Thyroid gland (tissue), 4 donors: ENCODE data around the gene PLIN1.

Experiments used
- POLR2A ChIP-seq, 2 donors: fragments of 450-650 bp; IDR thresholded peaks; one replicate each; pipeline ENCODE4 v1.6.1; 2017; ENCODE audit warnings: antibody characterized with exemption in 2 of 2, mild to moderate bottlenecking in 2 of 2, moderate library complexity in 1 of 2
- TF ChIP-seq, protein P1 (sequence below), 6 experiments: fragments of 200-600 bp in 3 of 6; fragments of 450-650 bp in 3 of 6; sonication (generic) in 3 of 6; IDR thresholded peaks; one replicate each; pipeline ENCODE4 v1.5.1; 2016 to 2019; ENCODE audit warnings: antibody characterized with exemption in 6 of 6, mild to moderate bottlenecking in 2 of 6, inconsistent platforms in 1 of 6, moderate library complexity in 1 of 6

DNA sequence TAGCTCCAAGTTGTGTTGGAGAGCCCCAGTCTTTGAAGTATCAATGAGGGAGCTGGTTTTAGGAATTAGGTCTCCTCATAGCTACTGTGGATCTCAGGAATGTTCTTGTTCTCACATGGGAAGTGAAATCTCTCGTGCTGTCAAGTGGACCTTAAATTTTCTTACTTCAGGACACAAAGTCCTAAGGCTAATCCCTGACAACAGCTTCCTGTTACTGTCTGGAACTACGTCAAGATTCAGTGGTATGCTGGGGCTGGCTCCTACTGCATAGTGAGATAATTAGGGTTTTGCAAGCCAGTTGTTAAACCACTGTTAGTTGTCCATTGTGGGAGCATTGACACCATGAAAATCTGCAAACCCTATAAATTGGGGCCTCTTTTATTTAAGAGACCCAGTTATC is 49.1 kb upstream of the PLIN1 start:
- TF ChIP-seq, protein P1, sequence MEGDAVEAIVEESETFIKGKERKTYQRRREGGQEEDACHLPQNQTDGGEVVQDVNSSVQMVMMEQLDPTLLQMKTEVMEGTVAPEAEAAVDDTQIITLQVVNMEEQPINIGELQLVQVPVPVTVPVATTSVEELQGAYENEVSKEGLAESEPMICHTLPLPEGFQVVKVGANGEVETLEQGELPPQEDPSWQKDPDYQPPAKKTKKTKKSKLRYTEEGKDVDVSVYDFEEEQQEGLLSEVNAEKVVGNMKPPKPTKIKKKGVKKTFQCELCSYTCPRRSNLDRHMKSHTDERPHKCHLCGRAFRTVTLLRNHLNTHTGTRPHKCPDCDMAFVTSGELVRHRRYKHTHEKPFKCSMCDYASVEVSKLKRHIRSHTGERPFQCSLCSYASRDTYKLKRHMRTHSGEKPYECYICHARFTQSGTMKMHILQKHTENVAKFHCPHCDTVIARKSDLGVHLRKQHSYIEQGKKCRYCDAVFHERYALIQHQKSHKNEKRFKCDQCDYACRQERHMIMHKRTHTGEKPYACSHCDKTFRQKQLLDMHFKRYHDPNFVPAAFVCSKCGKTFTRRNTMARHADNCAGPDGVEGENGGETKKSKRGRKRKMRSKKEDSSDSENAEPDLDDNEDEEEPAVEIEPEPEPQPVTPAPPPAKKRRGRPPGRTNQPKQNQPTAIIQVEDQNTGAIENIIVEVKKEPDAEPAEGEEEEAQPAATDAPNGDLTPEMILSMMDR (IDR thresholded peaks at IDR 0.05) = no peak
- TF ChIP-seq POLR2A (IDR thresholded peaks at IDR 0.05) = no peak
